CD14-positive monocyte (primary cell): ENCODE measurements around the gene UBA1. TPM values are rescaled to one million over a fixed set of nuclear protein-coding genes. Genes with fewer than 3 reads are reported as not detected.

Experiments
- DNase-seq, 3 donors: peaks; one replicate each; pipeline ENCODE4 v3.0.0-alpha.2; 2011 to 2022
- H2AFZ ChIP-seq: 2 replicates; pipeline ENCODE4 v1.6.0; 2012; ENCODE audit warnings: mild to moderate bottlenecking, low read depth, low read length, inconsistent platforms; ENCODE audit not compliant: insufficient read depth, poor library complexity, severe bottlenecking
- H3K27ac ChIP-seq, 2 donors: 1 replicate in 1 of 2; 2 replicates in 1 of 2; pipeline ENCODE4 v1.5.1; 2012 to 2013; ENCODE audit warnings: low read length in 2 of 2, control low read depth in 1 of 2, inconsistent platforms in 1 of 2, low read depth in 1 of 2, mild to moderate bottlenecking in 1 of 2
- H3K27me3 ChIP-seq, 2 donors: one replicate each; pipeline versions ENCODE4 v1.6.0 to v1.6.1; 2011 to 2013; ENCODE audit warnings: low read length in 2 of 2; ENCODE audit not compliant: control insufficient read depth in 2 of 2, insufficient read depth in 2 of 2
- H3K36me3 ChIP-seq, 2 donors: replicated peaks in 1 of 2; 1 replicate in 1 of 2; 2 replicates in 1 of 2; pipeline versions ENCODE4 v1.5.1 to v1.6.1; 2012 to 2013; ENCODE audit warnings: low read length in 2 of 2, control low read depth in 1 of 2, inconsistent platforms in 1 of 2, mild to moderate bottlenecking in 1 of 2; ENCODE audit not compliant: insufficient read depth in 2 of 2, control insufficient read depth in 1 of 2
- H3K4me1 ChIP-seq, 2 donors: 1 replicate in 1 of 2; 2 replicates in 1 of 2; pipeline versions ENCODE4 v1.5.1 to v1.6.1; 2012 to 2013; ENCODE audit warnings: low read length in 2 of 2, control low read depth in 1 of 2, inconsistent platforms in 1 of 2, mild to moderate bottlenecking in 1 of 2, moderate library complexity in 1 of 2; ENCODE audit not compliant: insufficient read depth in 2 of 2, control insufficient read depth in 1 of 2
- H3K4me2 ChIP-seq: replicated peaks from 2 replicates; pipeline ENCODE3; 2012; ENCODE audit warnings: low read length, moderate library complexity, mild to moderate bottlenecking; ENCODE audit not compliant: poor library complexity, severe bottlenecking; ENCODE audit errors: extremely low read depth
- H3K4me3 ChIP-seq, 3 experiments: fragments of 200-600 bp in 1 of 3; sonication (generic) in 1 of 3; replicated peaks in 1 of 3; 1 replicate in 2 of 3; 2 replicates in 1 of 3; pipeline ENCODE4 v1.5.1; 2011 to 2013; ENCODE audit warnings: low read length in 3 of 3, mild to moderate bottlenecking in 3 of 3, control low read depth in 2 of 3, low read depth in 2 of 3, inconsistent platforms in 1 of 3, moderate library complexity in 1 of 3
- H3K79me2 ChIP-seq: 2 replicates; pipeline ENCODE4 v1.6.0; 2012; ENCODE audit warnings: mild to moderate bottlenecking, control low read depth, inconsistent platforms, low read length, moderate library complexity; ENCODE audit not compliant: insufficient read depth
- H3K9ac ChIP-seq: 2 replicates; pipeline ENCODE4 v1.6.0; 2017; ENCODE audit warnings: low read length, mild to moderate bottlenecking; ENCODE audit not compliant: insufficient read depth, poor library complexity, severe bottlenecking
- H3K9me3 ChIP-seq, 2 donors: replicated peaks in 1 of 2; 1 replicate in 1 of 2; 2 replicates in 1 of 2; pipeline versions ENCODE4 v1.5.1 to v1.6.1; 2012 to 2013; ENCODE audit warnings: low read length in 2 of 2, control low read depth in 1 of 2; ENCODE audit not compliant: control insufficient read depth in 1 of 2, insufficient read depth in 1 of 2
- H4K20me1 ChIP-seq: 2 replicates; pipeline ENCODE4 v1.6.0; 2012; ENCODE audit warnings: mild to moderate bottlenecking, low read length, control low read depth, moderate library complexity; ENCODE audit not compliant: insufficient read depth
- H3K27ac Mint-ChIP-seq, 7 donors: one replicate each; pipeline ENCODE4 v1.8.0; 2020; ENCODE audit warnings: mild to moderate bottlenecking in 7 of 7, mixed read lengths in 7 of 7, moderate library complexity in 6 of 7, inconsistent platforms in 2 of 7
- H3K27me3 Mint-ChIP-seq, 3 donors: one replicate each; pipeline ENCODE4 v1.8.0; 2021 to 2022; ENCODE audit warnings: low read depth in 3 of 3, mild to moderate bottlenecking in 3 of 3, mixed read lengths in 3 of 3, moderate library complexity in 3 of 3, inconsistent platforms in 1 of 3
- H3K36me3 Mint-ChIP-seq, 2 donors: one replicate each; pipeline ENCODE4 v1.8.0; 2020; ENCODE audit warnings: mixed read lengths in 2 of 2, inconsistent platforms in 1 of 2, mild to moderate bottlenecking in 1 of 2
- H3K4me1 Mint-ChIP-seq: one replicate; pipeline ENCODE4 v1.8.0; 2020; ENCODE audit warnings: mild to moderate bottlenecking, mixed read lengths
- H3K4me3 Mint-ChIP-seq, 2 donors: one replicate each; pipeline ENCODE4 v1.8.0; 2020; ENCODE audit warnings: mild to moderate bottlenecking in 2 of 2, mixed read lengths in 2 of 2, moderate library complexity in 1 of 2
- H3K9me3 Mint-ChIP-seq, 7 donors: one replicate each; pipeline ENCODE4 v1.8.0; 2020 to 2022; ENCODE audit warnings: mixed read lengths in 7 of 7, mild to moderate bottlenecking in 6 of 7, moderate library complexity in 6 of 7, inconsistent platforms in 2 of 7
- CTCF ChIP-seq: fragments of 200-600 bp; IDR thresholded peaks from one replicate; pipeline ENCODE4 v1.8.0; 2022; ENCODE audit warnings: antibody characterized with exemption, mild to moderate bottlenecking
- WGBS: methylation state at CpG from one replicate; pipeline ENCODE4 v1.1.5; 2013; ENCODE audit warnings: missing lambda C conversion rate; ENCODE audit not compliant: insufficient coverage; 5-methylcytosine and 5-hydroxymethylcytosine counted together
- intact Hi-C, 2 donors: fragments of 100-400 bp; cut with micrococcal nuclease; formaldehyde crosslinking; loops; one replicate each; pipeline versions ENCODE4 v1.15.0 to v1.15.1; 2023
- polyA plus RNA-seq, 3 donors: library from polyadenylated mRNA; depleted of rRNA in 1 of 3; unstranded in 2 of 3; stranded (reverse) in 1 of 3; fragments of 300-500 nt in 2 of 3; fragments of >200 nt in 1 of 3; fragmentation: Illumina TruSeq in 2 of 3; gene quantifications; 1 replicate in 2 of 3; 2 replicates in 1 of 3; pipeline ENCODE4 v1.2.3, GENCODE V29; 2012 to 2021

Gene UBA1
- polyA plus RNA-seq, 3 donors: 125 to 157 (median 150) TPM

GRCh38 chrX:47144626-47145394 is 48.8 kb upstream of the UBA1 start, which contains the start of the genes NDUFB11 and RBM10:
Gene NDUFB11, minus strand, starts transcription at chrX:47144702. Its CDS starts 23 bp downstream, at chrX:47144679.
Gene RBM10, plus strand, starts transcription at chrX:47145221. Its CDS starts 2,261 bp downstream, at chrX:47147482.
- Histone ChIP-seq H3K79me2 (peaks cover 65% of the 10 kb centered on the region), H3K27me3 (peaks cover 0 to 4% of the 10 kb centered on the region in 2 donors), H3K9me3 (no peaks in the 10 kb centered on the region), H3K36me3 (peaks cover 16 to 30% of the 10 kb centered on the region in 2 donors), H2AFZ (peak within 1 kb of the TSS; percentile 74), H4K20me1 (peaks cover 24% of the 10 kb centered on the region), H3K4me2 (peak within 1 kb of the TSS; percentile 77), H3K9ac (peak within 1 kb of the TSS; percentile 88), H3K4me3 (peak within 1 kb of the TSS; percentile 76 to 82 (median 82)), H3K27ac (peak within 1 kb of the TSS; percentile 94 to 97), H3K4me1 (peaks cover 23 to 27% of the 10 kb centered on the region in 2 donors)
- peak; percentile 91 to 94 (median 92) for DNase-seq
- peak within 1 kb of the TSS; percentile 93 to 95 for H3K4me3 Mint-ChIP-seq
- peak; percentile 71 for TF ChIP-seq CTCF
- peak within 1 kb of the TSS; percentile 96 to 100 (median 98) for H3K27ac Mint-ChIP-seq
- H3K27me3 Mint-ChIP-seq: peaks cover 0 to 26% (median 0%) of the 10 kb centered on the region in 3 donors
- H3K4me1 Mint-ChIP-seq: peaks cover 28% of the 10 kb centered on the region
- intact Hi-C loops: no loop called here
- peaks cover 20 to 22% of the 10 kb centered on the region in 2 donors for H3K36me3 Mint-ChIP-seq
- WGBS: under 1% methylated on average over 24 of the region's 54 CpGs
- peaks cover 0 to 25% (median 15%) of the 10 kb centered on the region in 7 donors for H3K9me3 Mint-ChIP-seq

GRCh38 chrX:47145395-47146120 is 48.1 kb upstream of the UBA1 start:
- Histone ChIP-seq H3K79me2 (peaks cover 72% of the 10 kb centered on the region), H3K4me1 (peaks cover 23 to 27% of the 10 kb centered on the region in 2 donors), H4K20me1 (peaks cover 24% of the 10 kb centered on the region), H3K4me3 (peak overlapping the region; percentile 48 to 82 (median 76)), H3K36me3 (peaks cover 13 to 23% of the 10 kb centered on the region in 2 donors), H3K9ac (peak overlapping the region; percentile 88), H3K4me2 (peak overlapping the region; percentile 77), H2AFZ (peak overlapping the region; percentile 74), H3K9me3 (no peaks in the 10 kb centered on the region), H3K27me3 (peaks cover 0 to 2% of the 10 kb centered on the region in 2 donors), H3K27ac (peak overlapping the region; percentile 94 to 97)
- peak overlapping the region; percentile 93 to 95 for H3K4me3 Mint-ChIP-seq
- no peak for TF ChIP-seq CTCF
- intact Hi-C loops: no loop called here
- peaks cover 28% of the 10 kb centered on the region for H3K4me1 Mint-ChIP-seq
- peak in 1 of 3 donors; percentile 20 for DNase-seq
- peaks cover 0 to 20% (median 0%) of the 10 kb centered on the region in 3 donors for H3K27me3 Mint-ChIP-seq
- 0% methylated on average over 16 of the region's 39 CpGs for WGBS
- H3K36me3 Mint-ChIP-seq: peaks cover 17 to 26% of the 10 kb centered on the region in 2 donors
- peak overlapping the region; percentile 96 to 100 (median 98) for H3K27ac Mint-ChIP-seq
- H3K9me3 Mint-ChIP-seq: peaks cover 0 to 27% (median 15%) of the 10 kb centered on the region in 7 donors
